GM18502 (cell line): ENCODE measurements around the gene PGAP3.
A peak's percentile ranks its signal among the peaks of the same experiment; 100 is the strongest.
"Not testable (repeated sequence)": the region's sequence is repeated elsewhere in the genome, so short reads cannot be mapped to it uniquely, and the experiment has no call there.

Experiments
- ATAC-seq: cut with Tn5 transposase; IDR thresholded peaks from one replicate; pipeline ENCODE4 v1.9.1; 2021; ENCODE audit warnings: mild to moderate bottlenecking; ENCODE audit not compliant: unreplicated experiment, poor library complexity

The PGAP3 gene, protein sequence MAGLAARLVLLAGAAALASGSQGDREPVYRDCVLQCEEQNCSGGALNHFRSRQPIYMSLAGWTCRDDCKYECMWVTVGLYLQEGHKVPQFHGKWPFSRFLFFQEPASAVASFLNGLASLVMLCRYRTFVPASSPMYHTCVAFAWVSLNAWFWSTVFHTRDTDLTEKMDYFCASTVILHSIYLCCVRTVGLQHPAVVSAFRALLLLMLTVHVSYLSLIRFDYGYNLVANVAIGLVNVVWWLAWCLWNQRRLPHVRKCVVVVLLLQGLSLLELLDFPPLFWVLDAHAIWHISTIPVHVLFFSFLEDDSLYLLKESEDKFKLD

DNA sequence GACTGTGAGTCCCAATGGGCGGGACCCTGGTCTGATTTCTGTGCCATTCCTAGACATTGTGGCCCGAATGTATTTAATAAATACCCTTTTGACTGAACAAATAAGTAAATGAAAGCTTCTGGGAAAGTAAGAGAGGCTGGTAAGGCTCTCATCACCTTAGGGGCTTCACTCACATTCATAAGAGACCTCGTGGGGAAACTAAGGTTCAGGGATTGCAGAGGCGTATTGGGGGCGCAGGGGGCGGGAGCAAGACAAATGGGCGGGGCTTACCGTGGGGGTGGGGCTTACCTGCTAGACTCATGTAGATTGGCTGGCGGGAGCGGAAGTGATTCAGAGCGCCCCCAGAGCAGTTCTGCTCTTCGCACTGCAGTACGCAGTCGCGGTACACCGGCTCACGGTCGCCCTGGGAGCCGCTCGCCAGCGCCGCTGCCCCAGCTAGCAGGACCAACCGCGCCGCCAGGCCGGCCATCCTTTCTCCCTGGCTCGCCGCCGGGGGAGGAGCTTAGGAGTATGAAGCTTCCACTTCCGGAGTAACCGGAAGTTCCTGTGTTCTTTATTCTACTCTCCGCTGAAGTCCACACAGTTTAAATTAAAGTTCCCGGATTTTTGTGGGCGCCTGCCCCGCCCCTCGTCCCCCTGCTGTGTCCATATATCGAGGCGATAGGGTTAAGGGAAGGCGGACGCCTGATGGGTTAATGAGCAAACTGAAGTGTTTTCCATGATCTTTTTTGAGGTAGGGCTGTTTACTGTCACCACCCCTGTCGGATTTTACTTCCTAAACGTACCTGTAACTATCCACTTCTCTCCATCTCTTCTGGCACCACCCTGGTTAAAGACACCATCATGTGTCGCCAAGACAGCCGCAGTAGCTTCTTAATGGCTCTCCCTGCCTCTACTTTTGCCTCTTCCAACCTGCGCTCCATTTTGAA lies at the start of gene PGAP3:
Gene PGAP3, minus strand, starts transcription at position 512 of the 929 bp plus-strand sequence. Its CDS starts 43 bp downstream, at position 469.
- ATAC-seq = peak; percentile 88

DNA sequence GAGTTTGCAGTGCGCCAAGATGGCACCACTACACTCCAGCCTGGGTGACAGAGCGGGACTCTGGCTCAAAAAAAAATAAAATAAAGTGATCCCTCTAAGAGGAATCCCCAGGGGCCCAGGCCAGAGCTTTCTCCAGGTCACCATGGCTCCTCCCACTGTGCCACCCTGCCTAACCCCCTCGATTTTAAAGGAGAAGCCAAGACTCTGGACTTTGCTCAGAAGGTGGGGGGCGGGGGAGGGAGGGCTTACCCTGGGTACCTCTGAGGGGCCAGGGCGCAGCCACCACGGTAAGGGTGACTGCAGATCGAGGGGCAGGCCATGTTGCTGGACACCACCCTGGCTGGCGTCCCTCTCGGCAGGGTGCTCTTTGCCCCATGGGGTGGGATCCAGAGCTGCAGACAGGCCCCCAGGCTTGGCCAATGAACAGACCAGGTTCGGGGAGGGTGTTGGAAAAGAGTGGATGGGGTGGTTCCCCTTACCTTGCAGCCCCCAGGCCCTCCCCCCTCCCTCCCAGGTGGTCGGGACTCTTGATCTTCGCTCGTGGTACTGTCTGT lies 49.4 kb upstream of the PGAP3 start:
- no peak for ATAC-seq

DNA sequence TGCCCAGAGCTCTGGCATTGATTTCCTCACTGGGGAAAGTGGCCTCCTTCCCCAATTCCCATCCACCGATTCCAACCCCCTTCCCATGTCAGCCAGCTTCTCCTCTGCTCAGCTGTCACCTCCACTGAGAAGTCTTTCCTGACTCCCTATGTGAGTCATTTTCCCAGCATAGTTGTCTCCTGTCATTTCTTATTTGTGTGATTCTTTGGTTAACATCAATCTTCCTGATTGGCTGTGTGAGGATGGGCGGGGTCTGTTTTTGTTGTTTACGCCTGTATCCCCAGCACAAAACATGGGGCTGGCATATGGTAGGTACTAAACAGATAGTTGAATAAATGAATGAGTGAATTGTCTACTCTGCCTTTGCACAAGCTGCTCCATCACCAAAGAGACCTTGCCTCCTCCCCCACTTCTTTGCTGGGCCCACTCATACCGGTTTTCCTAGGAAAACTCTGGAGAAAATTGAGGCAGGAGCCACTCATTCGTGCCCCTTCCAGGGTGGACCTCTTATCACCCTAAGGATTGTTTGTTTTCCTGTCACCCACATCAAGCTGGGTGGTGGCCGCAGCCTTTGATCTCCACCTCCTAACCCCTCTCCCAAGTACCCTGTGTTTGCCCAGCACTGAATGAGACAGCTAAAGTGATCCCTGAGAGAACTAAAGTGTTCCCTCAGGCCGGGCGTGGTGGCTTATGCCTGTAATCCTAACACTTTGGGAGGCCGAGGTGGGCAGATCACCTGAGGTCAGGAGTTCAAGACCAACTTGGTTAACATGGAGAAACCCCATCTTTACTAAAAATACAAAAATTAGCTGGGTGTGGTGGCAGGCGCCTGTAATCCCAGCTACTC lies 48.7 kb upstream of the PGAP3 start:
- ATAC-seq = no peak

DNA sequence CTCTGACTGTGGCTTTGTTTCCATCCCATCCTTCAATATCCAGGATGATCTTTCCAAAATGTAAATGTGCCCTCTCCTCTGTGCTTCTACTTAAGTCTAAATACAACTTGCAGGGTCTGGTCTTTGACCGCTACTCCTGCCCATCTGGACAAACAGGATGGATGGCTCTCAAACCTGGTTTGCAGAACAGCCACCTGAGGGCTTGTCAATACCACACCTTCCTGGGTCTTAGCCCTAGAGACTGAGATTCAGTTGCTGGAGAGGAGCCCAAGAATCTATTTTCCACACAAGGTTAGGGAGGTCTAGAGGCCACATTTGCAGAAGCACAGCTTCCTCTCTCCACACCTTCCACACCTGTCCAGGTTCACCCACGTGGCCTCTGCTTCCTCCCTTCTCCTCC lies 48.0 kb upstream of the PGAP3 start:
- ATAC-seq = no peak

DNA sequence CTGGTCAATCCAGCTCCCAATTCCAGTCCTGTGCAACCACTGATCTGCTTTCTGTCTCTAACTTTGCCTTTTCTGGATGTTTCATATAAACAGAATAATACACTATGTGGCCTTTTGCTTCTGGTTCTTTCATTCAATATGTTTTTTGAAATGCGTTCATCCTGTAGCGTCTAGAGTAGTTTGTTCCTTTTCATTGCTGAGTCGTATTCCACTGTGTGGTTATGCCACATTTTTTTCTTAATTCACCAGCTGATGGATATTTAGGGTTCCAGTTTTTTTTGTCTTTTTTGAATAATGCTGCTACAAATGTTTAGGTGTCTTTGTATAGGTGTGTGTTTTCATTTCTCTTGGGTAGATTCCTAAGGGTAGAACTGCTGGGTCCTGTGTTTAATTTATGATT lies 44.7 kb upstream of the PGAP3 start:
- ATAC-seq = no peak

- peak; percentile 86 for ATAC-seq
These were observed 42.5 kb upstream of the PGAP3 start, which contains the start of gene MIEN1 for GRCh38 chr17:39730095-39730921. MIEN1 (minus strand) TSS chr17:39730532; CDS start chr17:39730495, 37 bp downstream.

DNA sequence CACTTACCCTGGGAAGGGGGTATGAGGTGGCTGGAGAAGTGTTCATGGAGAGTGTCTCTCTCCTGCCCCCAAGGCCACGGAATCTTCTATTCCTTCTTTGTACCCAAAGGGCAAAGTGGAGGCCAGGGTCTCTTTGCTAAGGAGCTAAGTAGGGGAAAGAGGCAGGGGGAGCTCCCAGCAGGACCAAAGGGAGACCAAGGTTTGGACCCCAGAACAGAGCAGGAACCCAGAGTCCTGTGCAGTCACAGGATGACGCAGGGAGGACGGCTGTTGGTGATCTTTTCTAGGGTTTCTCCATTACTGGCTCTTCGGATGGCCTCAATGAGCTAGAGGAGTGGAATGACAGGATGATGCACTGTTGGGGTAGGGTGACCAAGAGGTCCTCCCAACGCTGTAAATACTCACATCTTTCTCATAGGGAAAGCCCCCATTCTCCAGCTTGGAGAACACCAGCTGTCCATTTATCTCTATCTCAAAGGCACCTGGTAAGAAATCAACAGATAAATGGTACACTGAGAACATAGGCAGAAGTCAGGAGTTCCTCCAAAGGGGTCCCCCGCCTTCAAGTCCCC lies 41.5 kb upstream of the PGAP3 start:
- ATAC-seq = no peak

- no peak for ATAC-seq
These were observed 39.7 kb upstream of the PGAP3 start for GRCh38 chr17:39727556-39727955.

DNA sequence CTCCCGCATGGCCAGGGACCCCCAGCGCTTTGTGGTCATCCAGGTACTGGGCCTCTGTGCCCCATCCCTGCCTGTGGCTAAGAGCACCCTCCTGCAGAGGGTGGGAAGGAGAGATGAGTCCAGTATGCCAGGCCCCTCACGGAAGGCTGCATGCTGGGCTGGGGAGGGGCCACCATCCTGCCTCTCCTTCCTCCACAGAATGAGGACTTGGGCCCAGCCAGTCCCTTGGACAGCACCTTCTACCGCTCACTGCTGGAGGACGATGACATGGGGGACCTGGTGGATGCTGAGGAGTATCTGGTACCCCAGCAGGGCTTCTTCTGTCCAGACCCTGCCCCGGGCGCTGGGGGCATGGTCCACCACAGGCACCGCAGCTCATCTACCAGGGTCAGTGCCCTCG lies 38.8 kb upstream of the PGAP3 start:
- no peak for ATAC-seq

- ATAC-seq = not testable (repeated sequence)
These were observed 38.1 kb upstream of the PGAP3 start for GRCh38 chr17:39725923-39726322.

GRCh38 chr17:39724731-39725130 lies 36.9 kb upstream of the PGAP3 start:
- ATAC-seq = no peak

DNA sequence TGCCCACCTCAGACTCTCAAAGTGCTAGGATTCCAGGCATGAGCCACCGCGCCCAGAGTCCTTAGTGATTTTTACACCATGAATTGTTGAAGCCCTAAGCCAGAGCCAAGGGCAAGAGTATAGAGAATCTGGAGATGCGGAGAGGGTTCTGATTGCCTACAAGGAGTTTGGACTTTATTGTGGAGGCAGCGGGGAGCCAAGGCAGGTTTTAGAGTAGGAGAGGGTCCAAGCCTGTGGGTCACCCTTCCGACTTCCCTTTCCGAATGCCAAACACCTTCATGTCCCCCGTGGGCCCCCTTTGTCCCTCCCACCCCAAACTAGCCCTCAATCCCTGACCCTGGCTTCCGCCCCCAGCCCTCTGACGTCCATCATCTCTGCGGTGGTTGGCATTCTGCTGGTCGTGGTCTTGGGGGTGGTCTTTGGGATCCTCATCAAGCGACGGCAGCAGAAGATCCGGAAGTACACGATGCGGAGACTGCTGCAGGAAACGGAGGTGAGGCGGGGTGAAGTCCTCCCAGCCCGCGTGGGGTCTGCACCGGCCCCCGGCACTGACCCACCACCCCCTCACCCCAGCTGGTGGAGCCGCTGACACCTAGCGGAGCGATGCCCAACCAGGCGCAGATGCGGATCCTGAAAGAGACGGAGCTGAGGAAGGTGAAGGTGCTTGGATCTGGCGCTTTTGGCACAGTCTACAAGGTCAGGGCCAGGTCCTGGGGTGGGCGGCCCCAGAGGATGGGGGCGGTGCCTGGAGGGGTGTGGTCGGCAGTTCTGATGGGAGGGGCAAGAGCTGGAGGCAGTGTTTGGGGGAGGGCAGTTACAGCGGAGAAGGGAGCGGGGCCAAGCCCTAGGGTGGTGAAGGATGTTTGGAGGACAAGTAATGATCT lies 35.4 kb upstream of the PGAP3 start:
- no peak for ATAC-seq

DNA sequence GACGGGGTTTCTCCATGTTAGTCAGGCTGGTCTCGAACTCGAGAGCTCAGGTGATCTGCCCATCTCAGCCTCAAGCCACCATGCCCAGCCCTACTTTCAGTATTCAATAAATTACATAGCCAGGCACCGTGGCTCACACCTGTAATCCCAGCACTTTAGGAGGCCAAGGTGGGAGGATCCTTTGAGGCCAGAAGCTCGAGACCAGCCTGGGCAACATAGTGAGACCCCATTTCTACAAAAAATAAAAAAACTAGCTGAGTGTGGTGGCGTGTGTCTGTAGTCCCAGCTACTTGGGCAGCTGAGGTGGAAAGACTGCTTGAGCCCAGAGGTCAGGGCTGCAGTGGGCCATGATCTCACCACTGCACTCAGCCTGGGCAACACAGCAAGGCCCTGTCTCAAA lies 34.2 kb upstream of the PGAP3 start:
- ATAC-seq = no peak

DNA sequence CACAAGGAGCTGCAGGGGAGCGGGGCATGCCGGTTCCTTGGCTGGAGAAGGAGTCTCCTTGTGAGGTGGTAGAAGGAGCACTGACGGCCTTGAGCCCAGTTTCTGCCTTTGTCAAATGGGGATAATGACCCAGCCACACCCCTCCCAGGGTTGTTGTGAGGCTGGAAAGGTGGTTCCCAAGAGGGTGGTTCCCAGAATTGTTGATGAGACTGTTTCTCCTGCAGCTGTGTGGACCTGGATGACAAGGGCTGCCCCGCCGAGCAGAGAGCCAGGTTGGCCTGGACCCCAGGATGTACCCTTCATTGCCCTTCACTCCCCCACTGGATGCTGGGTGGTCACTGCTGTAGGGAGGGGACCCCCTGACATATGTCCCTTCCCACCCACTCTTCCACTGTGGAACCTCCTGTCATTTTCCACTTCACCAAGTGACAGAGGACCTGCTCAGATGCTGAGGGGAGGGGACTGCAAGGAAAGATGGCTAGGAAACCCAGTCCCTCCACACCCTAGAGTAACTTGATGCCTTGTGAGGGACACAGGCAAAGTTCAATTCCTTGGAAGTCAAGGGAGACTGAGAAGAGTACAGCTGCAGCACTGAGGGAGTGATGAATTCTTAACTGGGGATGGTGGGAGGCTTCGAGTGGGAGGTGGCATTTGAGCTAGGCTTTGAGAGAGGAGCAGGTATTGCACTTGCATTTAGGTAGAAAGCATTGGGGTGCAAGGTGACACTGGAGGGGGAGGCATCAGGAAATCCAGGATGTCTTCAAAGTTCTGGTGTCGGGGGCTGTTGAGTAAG lies 31.9 kb upstream of the PGAP3 start:
- no peak for ATAC-seq

DNA sequence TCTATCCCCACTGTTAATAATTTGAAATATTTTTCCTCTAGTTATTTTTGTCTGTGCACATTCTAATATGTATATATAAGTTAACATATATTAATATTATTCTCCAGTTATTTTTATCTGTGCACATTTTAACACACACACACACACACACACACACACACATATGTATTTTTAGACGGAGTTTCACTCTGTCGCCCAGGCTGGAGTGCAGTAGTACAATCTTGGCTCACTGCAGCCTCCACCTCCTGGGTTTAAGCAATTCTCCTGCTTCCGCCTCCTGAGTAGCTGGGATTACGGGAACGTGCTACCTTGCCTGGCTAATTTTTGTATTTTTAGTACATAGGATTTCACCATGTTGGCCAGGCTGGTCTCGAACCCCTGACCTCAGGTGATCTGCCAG lies 29.8 kb upstream of the PGAP3 start:
- no peak for ATAC-seq

DNA sequence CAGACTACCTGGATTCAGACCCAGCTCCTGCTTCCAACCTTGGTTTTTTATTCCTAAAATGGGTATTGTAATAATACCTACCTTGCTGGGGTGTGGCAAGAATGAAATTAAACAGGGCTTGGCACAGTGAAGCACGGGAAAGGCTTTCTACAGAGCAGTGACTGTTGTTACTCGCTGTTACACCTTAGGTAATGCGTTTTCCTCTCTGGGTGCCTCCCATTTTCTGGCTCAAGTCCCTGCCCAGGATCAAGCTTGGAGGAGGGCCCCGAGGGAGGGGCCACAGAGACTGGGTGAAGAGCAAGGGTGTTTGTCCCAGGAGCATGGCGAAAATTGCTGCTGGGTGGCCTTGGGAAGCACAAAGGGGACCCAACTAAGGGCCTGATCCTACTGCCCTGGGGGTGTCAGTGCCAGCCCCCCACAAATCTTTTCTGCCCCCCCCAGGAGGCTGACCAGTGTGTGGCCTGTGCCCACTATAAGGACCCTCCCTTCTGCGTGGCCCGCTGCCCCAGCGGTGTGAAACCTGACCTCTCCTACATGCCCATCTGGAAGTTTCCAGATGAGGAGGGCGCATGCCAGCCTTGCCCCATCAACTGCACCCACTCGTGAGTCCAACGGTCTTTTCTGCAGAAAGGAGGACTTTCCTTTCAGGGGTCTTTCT lies 29.2 kb upstream of the PGAP3 start:
- no peak for ATAC-seq
